ENCODE data around the gene FOS. TPM values are rescaled to one million over a fixed set of nuclear protein-coding genes. Genes with fewer than 3 reads are reported as not detected.

The FOS gene
- total and polyA plus RNA-seq, 4 donors = 13.2 to 82.7 (median 20.0) TPM

- TF ChIP-seq ATF3 (IDR thresholded peaks at IDR 0.05) (no peak), EGR1 (IDR thresholded peaks at IDR 0.05; ENCODE audit: low read depth in 2 of 2) (no peak), HNF4A (conservative IDR thresholded peaks at IDR 0.05) (no peak), SP1 (IDR thresholded peaks at IDR 0.05) (no peak), FOXA2 (IDR thresholded peaks at IDR 0.05) (no peak), FOXA1 (IDR thresholded peaks at IDR 0.05) (no peak), MAX (IDR thresholded peaks at IDR 0.05) (no peak)
These were observed 7.1 kb upstream of the FOS start (continued) for GRCh38 chr14:75271514-75271913.

- no peak overlapping the region for H3K9ac ChIP-seq (ENCODE audit: low read depth in 1 of 2, low read length in 2 of 2)
These were observed 5.2 kb upstream of the FOS start for GRCh38 chr14:75273272-75274049.

More at GRCh38 chr14:75273272-75274049, 5.2 kb upstream of the FOS start:
- H3K9me3 ChIP-seq (ENCODE audit: control insufficient read depth in 4 of 4, low read length in 3 of 4) = no peaks in the 10 kb centered on the region
- no peaks in the 10 kb centered on the region for H3K27me3 ChIP-seq (ENCODE audit: control insufficient read depth in 4 of 4, insufficient read depth in 4 of 4, low read length in 3 of 4)
- H3K36me3 ChIP-seq (ENCODE audit: control insufficient read depth in 4 of 4, insufficient read depth in 3 of 4, low read depth in 1 of 4, low read length in 3 of 4) = no peaks in the 10 kb centered on the region
- peak overlapping the region; percentile 17 to 27 for H3K27ac ChIP-seq (ENCODE audit: low read depth in 1 of 2, low read length in 2 of 2)
- H3K4me3 ChIP-seq (ENCODE audit: low read depth in 1 of 3, low read length in 3 of 3) = no peak overlapping the region
- no peak for DNase-seq (ENCODE audit: low spot score)
- TF ChIP-seq HNF4A (conservative IDR thresholded peaks at IDR 0.05) = no peak
- peak in 1 of 2 donors; percentile 27 for TF ChIP-seq RXRA (IDR thresholded peaks at IDR 0.05)
- TF ChIP-seq CTCF (IDR thresholded peaks at IDR 0.05; ENCODE audit: low read depth, low read length, missing input control) = no peak
- no peak for TF ChIP-seq FOXA2 (IDR thresholded peaks at IDR 0.05)
- TF ChIP-seq MAX (IDR thresholded peaks at IDR 0.05) = no peak
- TF ChIP-seq NR2F2 (IDR thresholded peaks at IDR 0.05) = peak; percentile 9
- no peak for TF ChIP-seq GABPA (IDR thresholded peaks at IDR 0.05 in 1 of 2, conservative IDR thresholded peaks at IDR 0.05 in 1 of 2)
- no peak for TF ChIP-seq REST (IDR thresholded peaks at IDR 0.05)
- peak in 1 of 2 donors; percentile 7 for TF ChIP-seq RAD21 (IDR thresholded peaks at IDR 0.05)
- TF ChIP-seq EGR1 (IDR thresholded peaks at IDR 0.05; ENCODE audit: low read depth in 2 of 2) = no peak
- 80% methylated on average over 13 of the region's 13 CpGs for WGBS
- peaks cover 0 to 3% (median 0%) of the 10 kb centered on the region in 4 donors for H3K4me1 ChIP-seq (ENCODE audit: control insufficient read depth in 4 of 4, insufficient read depth in 4 of 4, low read length in 3 of 4)

All from liver (tissue), 9 donors.